Gastroesophageal sphincter (tissue), 3 donors: Measurements from ENCODE around the gene FYCO1.

Experiments used
- CTCF ChIP-seq, 4 experiments: fragments of 200-600 bp in 2 of 4; fragments of 450-650 bp in 2 of 4; sonication (generic) in 1 of 4; IDR thresholded peaks; one replicate each; pipeline ENCODE4 v1.5.1; 2017 to 2019; ENCODE audit warnings: antibody characterized with exemption in 4 of 4, mild to moderate bottlenecking in 2 of 4, moderate library complexity in 2 of 4
- EP300 ChIP-seq: sonication (generic); formaldehyde crosslinking; IDR thresholded peaks from one replicate; pipeline ENCODE4 v1.6.1; 2017; ENCODE audit warnings: antibody characterized with exemption, mild to moderate bottlenecking
- POLR2A ChIP-seq, 2 donors: fragments of 450-650 bp; IDR thresholded peaks; one replicate each; pipeline ENCODE4 v1.6.1; 2017; ENCODE audit warnings: antibody characterized with exemption in 2 of 2, mild to moderate bottlenecking in 2 of 2, moderate library complexity in 1 of 2
- POLR2AphosphoS5 ChIP-seq: sonication (generic); formaldehyde crosslinking; IDR thresholded peaks from one replicate; pipeline ENCODE4 v1.6.1; 2017; ENCODE audit warnings: antibody characterized with exemption

GRCh38 chr3:45909542-45909941 is 86.1 kb downstream of the FYCO1 start:
- TF ChIP-seq EP300, result no peak
- no peak for TF ChIP-seq CTCF (IDR thresholded peaks at IDR 0.05)
- no peak for TF ChIP-seq POLR2A (IDR thresholded peaks at IDR 0.05)
- no peak for TF ChIP-seq POLR2AphosphoS5
